HEK293 (cell line): ENCODE results near the gene ZC3H18.

ENCODE experiments used
- AEBP2 ChIP-seq: fragments of 450-650 bp; formaldehyde crosslinking; IDR thresholded peaks from 2 replicates; pipeline ENCODE4 v1.5.1; 2016; ENCODE audit warnings: missing biosample characterization, missing genetic modification characterization, borderline replicate concordance
- OSR2 ChIP-seq: fragments of 450-650 bp; formaldehyde crosslinking; IDR thresholded peaks from 2 replicates; pipeline ENCODE4 v1.5.1; 2016; ENCODE audit warnings: missing biosample characterization, missing genetic modification characterization
- PATZ1 ChIP-seq: fragments of 450-650 bp; formaldehyde crosslinking; IDR thresholded peaks from 2 replicates; pipeline ENCODE4 v1.5.1; 2016; ENCODE audit warnings: missing biosample characterization, missing genetic modification characterization
- TRIM28 ChIP-seq: IDR thresholded peaks from 2 replicates; pipeline ENCODE4 v1.6.1; 2011; ENCODE audit warnings: low read length, control low read depth, borderline replicate concordance
- ZBTB1 ChIP-seq: fragments of 450-650 bp; formaldehyde crosslinking; IDR thresholded peaks from 2 replicates; pipeline ENCODE4 v1.5.1; 2016; ENCODE audit warnings: missing biosample characterization, missing genetic modification characterization
- ZBTB10 ChIP-seq: fragments of 450-650 bp; formaldehyde crosslinking; IDR thresholded peaks from 2 replicates; pipeline ENCODE4 v1.5.1; 2016; ENCODE audit warnings: missing biosample characterization, missing genetic modification characterization
- ZBTB20 ChIP-seq: fragments of 450-650 bp; formaldehyde crosslinking; IDR thresholded peaks from 2 replicates; pipeline ENCODE4 v1.5.1; 2016; ENCODE audit warnings: missing biosample characterization, missing genetic modification characterization
- ZBTB44 ChIP-seq: fragments of 450-650 bp; IDR thresholded peaks from 2 replicates; pipeline ENCODE4 v1.5.1; 2018; ENCODE audit warnings: missing biosample characterization, mild to moderate bottlenecking, missing genetic modification characterization
- ZEB2 ChIP-seq: fragments of 450-650 bp; formaldehyde crosslinking; IDR thresholded peaks from 2 replicates; pipeline ENCODE4 v1.5.1; 2016; ENCODE audit warnings: missing biosample characterization, missing genetic modification characterization
- ZNF121 ChIP-seq: fragments of 450-650 bp; formaldehyde crosslinking; IDR thresholded peaks from 2 replicates; pipeline ENCODE4 v1.5.1; 2016; ENCODE audit warnings: missing biosample characterization, missing genetic modification characterization
- ZNF146 ChIP-seq: fragments of 450-650 bp; formaldehyde crosslinking; IDR thresholded peaks from 2 replicates; pipeline ENCODE4 v1.5.1; 2016; ENCODE audit warnings: missing biosample characterization, missing genetic modification characterization
- ZNF2 ChIP-seq: fragments of 450-650 bp; formaldehyde crosslinking; IDR thresholded peaks from 2 replicates; pipeline ENCODE4 v1.5.1; 2016; ENCODE audit warnings: missing biosample characterization, missing genetic modification characterization
- ZNF335 ChIP-seq: fragments of 450-650 bp; formaldehyde crosslinking; conservative IDR thresholded peaks from 2 replicates; pipeline ENCODE4 v1.5.1; 2016; ENCODE audit warnings: missing biosample characterization, missing genetic modification characterization
- ZNF426 ChIP-seq: fragments of 450-650 bp; formaldehyde crosslinking; IDR thresholded peaks from 2 replicates; pipeline ENCODE4 v1.5.1; 2017; ENCODE audit warnings: missing biosample characterization, missing genetic modification characterization, mild to moderate bottlenecking, inconsistent platforms, moderate library complexity
- ZNF449 ChIP-seq: fragments of 450-650 bp; formaldehyde crosslinking; IDR thresholded peaks from 2 replicates; pipeline ENCODE4 v1.5.1; 2017; ENCODE audit warnings: missing biosample characterization, mild to moderate bottlenecking, missing genetic modification characterization, moderate library complexity
- ZNF610 ChIP-seq: fragments of 450-650 bp; formaldehyde crosslinking; IDR thresholded peaks from 2 replicates; pipeline ENCODE4 v1.5.1; 2016; ENCODE audit warnings: missing biosample characterization, missing genetic modification characterization, borderline replicate concordance
- ZNF660 ChIP-seq: fragments of 450-650 bp; IDR thresholded peaks from 2 replicates; pipeline ENCODE4 v1.5.1; 2018; ENCODE audit warnings: missing biosample characterization, mild to moderate bottlenecking, missing genetic modification characterization
- ZNF747 ChIP-seq: fragments of 450-650 bp; formaldehyde crosslinking; IDR thresholded peaks from 2 replicates; pipeline ENCODE4 v1.5.1; 2016; ENCODE audit warnings: missing biosample characterization, missing genetic modification characterization
- ZNF785 ChIP-seq: fragments of 450-650 bp; formaldehyde crosslinking; IDR thresholded peaks from 2 replicates; pipeline ENCODE4 v1.5.1; 2016; ENCODE audit warnings: missing biosample characterization, missing genetic modification characterization
- ZSCAN4 ChIP-seq: fragments of 450-650 bp; formaldehyde crosslinking; IDR thresholded peaks from 2 replicates; pipeline ENCODE4 v1.5.1; 2017; ENCODE audit warnings: missing biosample characterization, missing genetic modification characterization
- TF ChIP-seq, protein P1 (sequence below): fragments of 450-650 bp; formaldehyde crosslinking; IDR thresholded peaks from 2 replicates; pipeline ENCODE4 v1.5.1; 2016; ENCODE audit warnings: missing biosample characterization, missing genetic modification characterization
- TF ChIP-seq, protein P2 (sequence below): fragments of 450-650 bp; formaldehyde crosslinking; IDR thresholded peaks from 2 replicates; pipeline ENCODE4 v1.5.1; 2017; ENCODE audit warnings: missing biosample characterization, missing genetic modification characterization
- TF ChIP-seq, protein P3 (sequence below): fragments of 450-650 bp; formaldehyde crosslinking; IDR thresholded peaks from 2 replicates; pipeline ENCODE4 v1.5.1; 2016; ENCODE audit warnings: missing biosample characterization, missing genetic modification characterization

Gene ZC3H18

DNA sequence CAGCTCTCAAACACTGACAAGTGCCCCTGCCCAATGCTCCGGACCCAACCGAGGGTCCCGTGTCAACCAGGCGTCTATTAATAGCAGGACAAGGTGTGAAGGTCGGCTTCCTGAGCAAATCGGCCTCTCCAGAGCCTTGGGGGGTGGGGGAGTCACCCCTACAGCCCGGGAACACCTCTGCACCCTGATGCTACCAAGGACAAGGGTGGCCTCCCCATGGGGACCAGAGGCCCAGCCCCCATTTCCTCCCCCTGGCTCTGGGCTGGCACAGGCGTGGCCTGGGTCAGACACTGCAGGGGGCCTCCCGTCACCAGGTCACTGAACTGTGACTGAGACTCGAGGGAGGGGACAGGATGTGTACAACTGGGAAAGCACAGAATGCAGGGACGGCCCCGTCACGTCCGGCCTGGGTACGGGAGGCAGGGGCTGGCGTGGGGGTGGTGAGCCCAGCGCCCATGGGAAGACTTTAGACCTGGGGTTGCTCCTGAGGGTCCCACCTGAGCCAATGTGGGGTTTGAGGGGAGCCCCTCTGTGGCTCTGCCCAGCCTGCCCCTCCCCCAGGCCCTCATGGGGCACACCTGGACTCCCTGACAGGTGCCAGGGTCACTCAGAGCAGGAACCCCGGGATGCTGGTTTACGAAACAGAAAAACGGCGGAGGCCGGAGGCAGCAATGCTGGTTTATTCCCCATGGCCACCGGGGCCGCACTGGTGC, 81.2 kb downstream of the ZC3H18 start (continued):
- TF ChIP-seq ZNF426 (tag by site-specific recombination): no peak
- TF ChIP-seq ZNF747: no peak
- TF ChIP-seq ZNF2 (tag by site-specific recombination): no peak
- TF ChIP-seq ZBTB1: no peak
- TF ChIP-seq, protein P1, sequence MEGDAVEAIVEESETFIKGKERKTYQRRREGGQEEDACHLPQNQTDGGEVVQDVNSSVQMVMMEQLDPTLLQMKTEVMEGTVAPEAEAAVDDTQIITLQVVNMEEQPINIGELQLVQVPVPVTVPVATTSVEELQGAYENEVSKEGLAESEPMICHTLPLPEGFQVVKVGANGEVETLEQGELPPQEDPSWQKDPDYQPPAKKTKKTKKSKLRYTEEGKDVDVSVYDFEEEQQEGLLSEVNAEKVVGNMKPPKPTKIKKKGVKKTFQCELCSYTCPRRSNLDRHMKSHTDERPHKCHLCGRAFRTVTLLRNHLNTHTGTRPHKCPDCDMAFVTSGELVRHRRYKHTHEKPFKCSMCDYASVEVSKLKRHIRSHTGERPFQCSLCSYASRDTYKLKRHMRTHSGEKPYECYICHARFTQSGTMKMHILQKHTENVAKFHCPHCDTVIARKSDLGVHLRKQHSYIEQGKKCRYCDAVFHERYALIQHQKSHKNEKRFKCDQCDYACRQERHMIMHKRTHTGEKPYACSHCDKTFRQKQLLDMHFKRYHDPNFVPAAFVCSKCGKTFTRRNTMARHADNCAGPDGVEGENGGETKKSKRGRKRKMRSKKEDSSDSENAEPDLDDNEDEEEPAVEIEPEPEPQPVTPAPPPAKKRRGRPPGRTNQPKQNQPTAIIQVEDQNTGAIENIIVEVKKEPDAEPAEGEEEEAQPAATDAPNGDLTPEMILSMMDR (tag by site-specific recombination): no peak
- TF ChIP-seq AEBP2 (tag by site-specific recombination): no peak
- no peak for TF ChIP-seq ZSCAN4
- TF ChIP-seq ZNF121 (tag by site-specific recombination): no peak
- TF ChIP-seq ZNF610 (tag by site-specific recombination): no peak
- TF ChIP-seq ZNF449: no peak
- peak; percentile 45; the same call in 1 of the 2 replicates for TF ChIP-seq PATZ1
- no peak for TF ChIP-seq ZNF785 (tag by site-specific recombination)
- no peak for TF ChIP-seq OSR2 (tag by site-specific recombination)
- TF ChIP-seq ZNF335: peak; percentile 92
- TF ChIP-seq ZBTB10 (tag by site-specific recombination): no peak
- peak; percentile 30; the same call in 1 of the 2 replicates for TF ChIP-seq ZBTB20 (tag by site-specific recombination)
- no peak for TF ChIP-seq ZBTB44
- TF ChIP-seq, protein P2, sequence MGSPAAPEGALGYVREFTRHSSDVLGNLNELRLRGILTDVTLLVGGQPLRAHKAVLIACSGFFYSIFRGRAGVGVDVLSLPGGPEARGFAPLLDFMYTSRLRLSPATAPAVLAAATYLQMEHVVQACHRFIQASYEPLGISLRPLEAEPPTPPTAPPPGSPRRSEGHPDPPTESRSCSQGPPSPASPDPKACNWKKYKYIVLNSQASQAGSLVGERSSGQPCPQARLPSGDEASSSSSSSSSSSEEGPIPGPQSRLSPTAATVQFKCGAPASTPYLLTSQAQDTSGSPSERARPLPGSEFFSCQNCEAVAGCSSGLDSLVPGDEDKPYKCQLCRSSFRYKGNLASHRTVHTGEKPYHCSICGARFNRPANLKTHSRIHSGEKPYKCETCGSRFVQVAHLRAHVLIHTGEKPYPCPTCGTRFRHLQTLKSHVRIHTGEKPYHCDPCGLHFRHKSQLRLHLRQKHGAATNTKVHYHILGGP: no peak
- TF ChIP-seq, protein P3, sequence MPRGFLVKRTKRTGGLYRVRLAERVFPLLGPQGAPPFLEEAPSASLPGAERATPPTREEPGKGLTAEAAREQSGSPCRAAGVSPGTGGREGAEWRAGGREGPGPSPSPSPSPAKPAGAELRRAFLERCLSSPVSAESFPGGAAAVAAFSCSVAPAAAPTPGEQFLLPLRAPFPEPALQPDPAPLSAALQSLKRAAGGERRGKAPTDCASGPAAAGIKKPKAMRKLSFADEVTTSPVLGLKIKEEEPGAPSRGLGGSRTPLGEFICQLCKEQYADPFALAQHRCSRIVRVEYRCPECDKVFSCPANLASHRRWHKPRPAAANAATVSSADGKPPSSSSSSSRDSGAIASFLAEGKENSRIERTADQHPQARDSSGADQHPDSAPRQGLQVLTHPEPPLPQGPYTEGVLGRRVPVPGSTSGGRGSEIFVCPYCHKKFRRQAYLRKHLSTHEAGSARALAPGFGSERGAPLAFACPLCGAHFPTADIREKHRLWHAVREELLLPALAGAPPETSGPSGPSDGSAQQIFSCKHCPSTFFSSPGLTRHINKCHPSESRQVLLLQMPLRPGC: no peak
- no peak for TF ChIP-seq ZNF146 (tag by site-specific recombination)
- no peak for TF ChIP-seq TRIM28
- TF ChIP-seq ZEB2 (tag by site-specific recombination): no peak
- 0 out of 2 replicates have a peak, but pooled peaks have one; percentile 7 for TF ChIP-seq ZNF660 (tag by site-specific recombination)
